ENCODE results near the gene TMBIM4. TPM values are rescaled to one million over a fixed set of nuclear protein-coding genes. Genes with fewer than 3 reads are reported as not detected.
"Not testable (repeated sequence)": the region's sequence is repeated elsewhere in the genome, so short reads cannot be mapped to it uniquely, and the experiment has no call there.

TMBIM4 gene
- total RNA-seq, 3 donors from 2014 or later = 117 to 178 (median 157) TPM

GRCh38 chr12:66176105-66176900 lies 6.5 kb upstream of the TMBIM4 start:
- no peaks in the 10 kb centered on the region for H3K4me1 ChIP-seq (ENCODE audit: low read depth)
- H3K4me3 ChIP-seq = no peak overlapping the region
- ATAC-seq = peak; percentile 75
- intact Hi-C loops (cut with DNase I, micrococcal nuclease) = no loop called here
- no peaks in the 10 kb centered on the region for H3K9me3 ChIP-seq
- no peak for DNase-seq
- TF ChIP-seq CTCF (IDR thresholded peaks at IDR 0.05) = no peak
- H3K36me3 ChIP-seq (ENCODE audit: low read depth) = no peaks in the 10 kb centered on the region

- ATAC-seq; intact Hi-C loops (cut with DNase I, micrococcal nuclease): not testable (repeated sequence)
Observed at GRCh38 chr12:66174391-66175325, 4.9 kb upstream of the TMBIM4 start.

GRCh38 chr12:66170606-66171005 lies 810 bp upstream of the TMBIM4 start:
- ATAC-seq = no peak
- intact Hi-C loops (cut with DNase I, micrococcal nuclease) = no loop called here
- no peak for TF ChIP-seq CTCF (IDR thresholded peaks at IDR 0.05)

More at GRCh38 chr12:66174391-66175325, 4.9 kb upstream of the TMBIM4 start:
- H3K4me1 ChIP-seq (ENCODE audit: low read depth); H3K9me3 ChIP-seq; DNase-seq; H3K4me3 ChIP-seq; H3K36me3 ChIP-seq (ENCODE audit: low read depth): not testable (repeated sequence)

DNA sequence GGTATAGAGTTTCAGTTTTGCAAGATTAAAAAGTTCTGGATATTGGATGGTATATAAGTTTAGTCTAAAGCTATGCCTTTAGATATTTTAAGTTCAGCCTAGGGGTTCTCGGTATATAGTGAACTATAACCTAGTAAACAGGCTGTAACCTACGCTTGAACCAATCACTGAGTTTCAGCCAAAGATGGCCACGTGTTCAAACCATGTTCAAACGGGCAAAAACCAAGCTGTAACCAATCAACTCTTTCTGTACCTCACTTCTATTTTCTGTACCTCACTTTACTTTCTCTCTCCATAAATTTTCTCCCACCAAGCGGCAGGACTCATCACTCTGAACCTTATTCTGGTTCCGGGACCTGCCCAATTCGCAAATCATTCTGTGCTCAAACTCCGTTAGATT lies 1.4 kb downstream of the TMBIM4 start:
- no peak for TF ChIP-seq CTCF (IDR thresholded peaks at IDR 0.05)
- Histone ChIP-seq H3K4me1 (ENCODE audit: low read depth) (peaks cover 18% of the 10 kb centered on the region), H3K9me3 (no peaks in the 10 kb centered on the region), H3K36me3 (ENCODE audit: low read depth) (no peaks in the 10 kb centered on the region), H3K4me3 (no peak overlapping the region)
- intact Hi-C loops (cut with DNase I, micrococcal nuclease) = no loop called here
- no peak for ATAC-seq
- DNase-seq = no peak

More at GRCh38 chr12:66170606-66171005, 810 bp upstream of the TMBIM4 start:
- H3K36me3 ChIP-seq (ENCODE audit: low read depth) = no peaks in the 10 kb centered on the region
- DNase-seq = no peak
- H3K4me1 ChIP-seq (ENCODE audit: low read depth) = peaks cover 18% of the 10 kb centered on the region
- H3K9me3 ChIP-seq = no peaks in the 10 kb centered on the region
- H3K4me3 ChIP-seq = no peak overlapping the region

- DNase-seq (no peak), ATAC-seq (no peak)
- TF ChIP-seq CTCF (IDR thresholded peaks at IDR 0.05) = no peak
- H3K36me3 ChIP-seq (ENCODE audit: low read depth) = no peaks in the 10 kb centered on the region
- no peak overlapping the region for H3K4me3 ChIP-seq
- peaks cover 18% of the 10 kb centered on the region for H3K4me1 ChIP-seq (ENCODE audit: low read depth)
- intact Hi-C loops (cut with DNase I, micrococcal nuclease) = no loop called here
- H3K9me3 ChIP-seq = no peaks in the 10 kb centered on the region
Observed at GRCh38 chr12:66166561-66166960, 3.2 kb downstream of the TMBIM4 start.

DNA sequence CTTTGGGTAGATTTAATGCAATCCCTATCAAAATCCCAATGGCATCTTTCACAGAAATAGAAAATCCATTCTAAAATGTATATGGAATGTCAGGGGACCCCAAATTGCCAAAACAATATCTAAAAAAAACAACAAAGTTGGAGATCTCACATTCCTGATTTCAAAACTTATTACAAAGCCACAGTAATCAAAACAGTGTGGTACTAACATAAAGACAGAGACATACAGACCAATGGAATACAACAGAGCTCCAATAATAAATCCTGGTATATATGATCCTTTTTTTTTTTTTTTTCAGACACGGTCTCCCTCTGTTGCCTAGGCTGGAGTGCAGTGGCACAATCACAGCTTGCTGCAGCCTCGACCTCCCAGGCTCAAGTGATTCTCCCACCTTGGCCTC lies 4.7 kb downstream of the TMBIM4 start:
- H3K36me3 ChIP-seq (ENCODE audit: low read depth) = no peaks in the 10 kb centered on the region
- peaks cover 18% of the 10 kb centered on the region for H3K4me1 ChIP-seq (ENCODE audit: low read depth)
- no peak overlapping the region for H3K4me3 ChIP-seq
- ATAC-seq = no peak
- no peak for TF ChIP-seq CTCF (IDR thresholded peaks at IDR 0.05)
- H3K9me3 ChIP-seq = no peaks in the 10 kb centered on the region
- intact Hi-C loops (cut with DNase I, micrococcal nuclease) = no loop called here
- no peak for DNase-seq

All from mucosa of descending colon (tissue), 3 donors.